Gastroesophageal sphincter (tissue), 4 donors: Measurements from ENCODE around the gene PTAFR. TPM values are rescaled to one million over a fixed set of nuclear protein-coding genes. Genes with fewer than 3 reads are reported as not detected.

ENCODE experiments used
- ATAC-seq: fragments of 150-250 bp; one replicate; pipeline ENCODE4 v1.9.1; 2016; ENCODE audit warnings: mild to moderate bottlenecking, moderate library complexity
- H3K27ac ChIP-seq, 4 donors: fragments of 200-600 bp; sonication (generic) in 3 of 4; 1 replicate in 3 of 4; 2 replicates in 1 of 4; pipeline ENCODE4 v1.5.1; 2016 to 2019
- H3K27me3 ChIP-seq: fragments of 200-600 bp; sonication (generic); one replicate; pipeline ENCODE4 v1.5.1; 2019
- H3K36me3 ChIP-seq, 2 donors: fragments of 200-600 bp; sonication (generic); one replicate each; pipeline ENCODE4 v1.5.1; 2019; ENCODE audit warnings: control low read depth in 1 of 2
- H3K4me1 ChIP-seq, 3 donors: fragments of 200-600 bp; sonication (generic); 1 replicate in 2 of 3; 2 replicates in 1 of 3; pipeline ENCODE4 v1.5.1; 2016 to 2019; ENCODE audit warnings: control low read depth in 2 of 3
- H3K4me3 ChIP-seq, 2 donors: fragments of 200-600 bp; sonication (generic); one replicate each; pipeline ENCODE4 v1.5.1; 2019; ENCODE audit warnings: mild to moderate bottlenecking in 1 of 2, moderate library complexity in 1 of 2
- H3K9me3 ChIP-seq, 3 donors: fragments of 200-600 bp; sonication (generic); one replicate each; pipeline ENCODE4 v1.5.1; 2017 to 2019; ENCODE audit warnings: control low read depth in 2 of 3
- CTCF ChIP-seq, 4 experiments: fragments of 200-600 bp in 2 of 4; fragments of 450-650 bp in 2 of 4; sonication (generic) in 1 of 4; IDR thresholded peaks; one replicate each; pipeline ENCODE4 v1.5.1; 2017 to 2019; ENCODE audit warnings: antibody characterized with exemption in 4 of 4, mild to moderate bottlenecking in 2 of 4, moderate library complexity in 2 of 4
- EP300 ChIP-seq: sonication (generic); formaldehyde crosslinking; IDR thresholded peaks from one replicate; pipeline ENCODE4 v1.6.1; 2017; ENCODE audit warnings: antibody characterized with exemption, mild to moderate bottlenecking
- POLR2A ChIP-seq, 2 donors: fragments of 450-650 bp; IDR thresholded peaks; one replicate each; pipeline ENCODE4 v1.6.1; 2017; ENCODE audit warnings: antibody characterized with exemption in 2 of 2, mild to moderate bottlenecking in 2 of 2, moderate library complexity in 1 of 2
- POLR2AphosphoS5 ChIP-seq: sonication (generic); formaldehyde crosslinking; IDR thresholded peaks from one replicate; pipeline ENCODE4 v1.6.1; 2017; ENCODE audit warnings: antibody characterized with exemption
- WGBS, 2 donors: methylation state at CpG; one replicate each; pipeline ENCODE4 v1.1.5; 2018; ENCODE audit warnings: low coverage in 1 of 2; 5-methylcytosine and 5-hydroxymethylcytosine counted together
- total RNA-seq, 4 donors: library from RNA; depleted of rRNA; stranded (reverse); fragments of >200 nt; gene quantifications; one replicate each; pipeline ENCODE4 v1.1.0, GENCODE V29; 2016

The PTAFR gene
- total RNA-seq, 4 donors from 2014 or later, result 3.3 to 8.8 (median 4.9) TPM

DNA sequence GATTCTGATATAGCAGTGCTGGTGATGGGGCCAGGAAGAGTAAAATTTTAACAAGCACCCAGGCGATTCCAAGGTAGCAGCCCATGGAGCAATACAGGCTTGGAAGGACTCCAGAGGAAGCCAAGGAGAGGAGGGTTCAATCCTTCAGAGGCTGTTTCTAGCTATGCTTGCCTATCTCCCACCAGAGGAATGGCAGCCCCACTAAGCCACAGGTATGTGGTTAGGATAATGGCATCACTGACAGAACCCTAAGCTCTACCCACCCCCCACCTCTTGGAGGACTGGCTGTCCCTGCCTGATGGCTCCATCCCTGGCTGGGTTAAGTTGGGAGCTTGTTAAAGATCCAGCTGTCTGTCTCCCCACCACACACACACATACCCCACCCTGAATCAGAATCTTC, 19.3 kb upstream of the PTAFR start:
- ATAC-seq, result no peak
- 89 to 100% methylated on average over 1 of the region's 1 CpG for WGBS, 2 donors
- peaks cover 0 to 36% of the 10 kb centered on the region in 2 donors for H3K36me3 ChIP-seq
- H3K4me1 ChIP-seq, result no peaks in the 10 kb centered on the region
- no peaks in the 10 kb centered on the region for H3K27me3 ChIP-seq
- TF ChIP-seq POLR2AphosphoS5 (no peak), CTCF (IDR thresholded peaks at IDR 0.05) (no peak), POLR2A (IDR thresholded peaks at IDR 0.05) (no peak), EP300 (no peak)
- no peak overlapping the region for H3K27ac ChIP-seq
- H3K9me3 ChIP-seq, result no peaks in the 10 kb centered on the region
- H3K4me3 ChIP-seq, result no peak overlapping the region

GRCh38 chr1:28194326-28195035, 18.0 kb upstream of the PTAFR start:
- 90 to 100% methylated on average over 2 to 3 of the region's 8 CpGs for WGBS, 2 donors

GRCh38 chr1:28193701-28194161, 17.2 kb upstream of the PTAFR start:
- Histone ChIP-seq H3K27ac (no peak overlapping the region), H3K4me1 (no peaks in the 10 kb centered on the region), H3K36me3 (peaks cover 0 to 16% of the 10 kb centered on the region in 2 donors), H3K9me3 (no peaks in the 10 kb centered on the region), H3K27me3 (no peaks in the 10 kb centered on the region), H3K4me3 (no peak overlapping the region)
- ATAC-seq, result no peak
- no CpG with 5 or more reads among the region's 8 CpGs for WGBS, 2 donors
- TF ChIP-seq CTCF (IDR thresholded peaks at IDR 0.05) (no peak), POLR2AphosphoS5 (no peak), POLR2A (IDR thresholded peaks at IDR 0.05) (no peak), EP300 (no peak)

More at GRCh38 chr1:28194326-28195035, 18.0 kb upstream of the PTAFR start:
- ATAC-seq, result no peak
- H3K9me3 ChIP-seq, result no peaks in the 10 kb centered on the region
- no peak overlapping the region for H3K27ac ChIP-seq
- H3K36me3 ChIP-seq, result peaks cover 0 to 23% of the 10 kb centered on the region in 2 donors
- no peak for TF ChIP-seq EP300
- TF ChIP-seq CTCF (IDR thresholded peaks at IDR 0.05), result no peak
- no peak for TF ChIP-seq POLR2A (IDR thresholded peaks at IDR 0.05)
- TF ChIP-seq POLR2AphosphoS5, result no peak
- H3K4me1 ChIP-seq, result no peaks in the 10 kb centered on the region
- H3K27me3 ChIP-seq, result no peaks in the 10 kb centered on the region
- H3K4me3 ChIP-seq, result no peak overlapping the region

GRCh38 chr1:28190996-28191645, 14.6 kb upstream of the PTAFR start:
- Histone ChIP-seq H3K4me3 (no peak overlapping the region), H3K4me1 (no peaks in the 10 kb centered on the region), H3K27me3 (no peaks in the 10 kb centered on the region), H3K36me3 (no peaks in the 10 kb centered on the region), H3K9me3 (no peaks in the 10 kb centered on the region), H3K27ac (no peak overlapping the region)
- TF ChIP-seq CTCF (IDR thresholded peaks at IDR 0.05), result no peak
- TF ChIP-seq POLR2AphosphoS5, result no peak
- no peak for TF ChIP-seq EP300
- TF ChIP-seq POLR2A (IDR thresholded peaks at IDR 0.05), result no peak
- no peak for ATAC-seq
- 61 to 63% methylated on average over 4 to 11 of the region's 12 CpGs for WGBS, 2 donors
